ENCODE measurements around the gene SLC6A17. TPM values are rescaled to one million over a fixed set of nuclear protein-coding genes. Genes with fewer than 3 reads are reported as not detected.

The SLC6A17 gene
- total and polyA plus RNA-seq, 9 of the 15 experiments (the other 6 are each of a cell fraction or from before 2014, with no cell fraction given) = not detected

GRCh38 chr1:110148961-110149360 lies 1.3 kb upstream of the SLC6A17 start (continued):
- peak; percentile 49 to 72 (median 65) for TF ChIP-seq CTCF (IDR thresholded peaks at IDR 0.05 in 2 of 3, conservative IDR thresholded peaks at IDR 0.05 in 1 of 3; ENCODE audit: insufficient read depth in 2 of 3, low read depth in 1 of 3, low read length in 3 of 3)

- TF ChIP-seq HSF4 (CRISPR knock-in tag; IDR thresholded peaks at IDR 0.05; ENCODE audit: borderline replicate concordance) = no peak
- no peak for TF ChIP-seq ZBTB2 (IDR thresholded peaks at IDR 0.05)
- TF ChIP-seq RHOXF2B (CRISPR knock-in tag; conservative IDR thresholded peaks at IDR 0.05) = no peak
- no peak for TF ChIP-seq BACH1 (tag; IDR thresholded peaks at IDR 0.05)
- TF ChIP-seq ZNF57 (CRISPR knock-in tag; IDR thresholded peaks at IDR 0.05) = no peak
- TF ChIP-seq SAP30 (IDR thresholded peaks at IDR 0.05; ENCODE audit: borderline replicate concordance, insufficient read depth, low read depth, low read length, poor library complexity, severe bottlenecking) = no peak
- no peak for TF ChIP-seq RBM14 (IDR thresholded peaks at IDR 0.05; ENCODE audit: borderline replicate concordance, insufficient read depth, low read depth, low read length)
- no peak for TF ChIP-seq ZNF263 (CRISPR knock-in tag; IDR thresholded peaks at IDR 0.05; ENCODE audit: borderline replicate concordance)
- TF ChIP-seq MED1 (CRISPR knock-in tag; IDR thresholded peaks at IDR 0.05; ENCODE audit: borderline replicate concordance) = no peak
- no peak for TF ChIP-seq THRAP3 (IDR thresholded peaks at IDR 0.05; ENCODE audit: borderline replicate concordance)
- TF ChIP-seq GATAD2B (IDR thresholded peaks at IDR 0.05; ENCODE audit: borderline replicate concordance) = no peak
- TF ChIP-seq GABPA (tag; conservative IDR thresholded peaks at IDR 0.05; ENCODE audit: low read depth) = no peak
- no peak for TF ChIP-seq SOX6 (IDR thresholded peaks at IDR 0.05)
- no peak for TF ChIP-seq TEAD4 (IDR thresholded peaks at IDR 0.05; ENCODE audit: low read length)
- TF ChIP-seq TEAD4 (CRISPR knock-in tag; IDR thresholded peaks at IDR 0.05; ENCODE audit: borderline replicate concordance) = no peak
- no peak for TF ChIP-seq CHD1 (IDR thresholded peaks at IDR 0.05; ENCODE audit: low read length)
- no peak for TF ChIP-seq CAMTA2 (CRISPR knock-in tag; conservative IDR thresholded peaks at IDR 0.05)
- no peak for TF ChIP-seq BRD9 (IDR thresholded peaks at IDR 0.05; ENCODE audit: low read depth, partially characterized antibody)
- TF ChIP-seq ASH1L (IDR thresholded peaks at IDR 0.05; ENCODE audit: borderline replicate concordance, low read depth, partially characterized antibody) = no peak
- H3K79me2 ChIP-seq (ENCODE audit: control insufficient read depth, insufficient read depth, low read length) = no peaks in the 10 kb centered on the region
- H3K27ac ChIP-seq (ENCODE audit: extremely low read depth, low read depth, low read length) = no peak overlapping the region
- peaks cover 8 to 31% of the 10 kb centered on the region in 2 experiments; a peak in 4 of 5 replicates for H3K27me3 ChIP-seq (ENCODE audit: control insufficient read depth in 2 of 2, insufficient read depth in 2 of 2, low read length in 2 of 2)
- no peak for ATAC-seq
- DNase-seq (ENCODE audit: extremely low read depth in 1 of 4, low spot score in 3 of 4) = no peak
- in situ Hi-C loops (cut with MboI) = no loop called here
- 22% methylated on average over 35 of the region's 37 CpGs for WGBS (ENCODE audit: insufficient coverage, low coverage, missing lambda C conversion rate)
- no peak overlapping the region for H3K4me2 ChIP-seq (ENCODE audit: insufficient read depth, low read length)
- 0 out of 2 replicates have a peak, but pooled peaks cover 3% of the 10 kb centered on the region for H4K20me1 ChIP-seq (replicated peaks; ENCODE audit: control insufficient read depth, insufficient read depth, low read length)
- BruUV-seq (replicated peaks) = no TSS peak
- H3K9ac ChIP-seq (ENCODE audit: insufficient read depth in 1 of 2, low read depth in 2 of 2, low read length in 2 of 2) = no peak overlapping the region
- intact Hi-C loops (cut with micrococcal nuclease) = no loop called here
- no peak for FAIRE-seq
- no peaks in the 10 kb centered on the region for H3K9me3 ChIP-seq (replicated peaks; ENCODE audit: control insufficient read depth, insufficient read depth, low read depth, low read length)
- no peak overlapping the region for H3K4me3 ChIP-seq
- no peaks in the 10 kb centered on the region for H3K9me1 ChIP-seq (ENCODE audit: control insufficient read depth, insufficient read depth, low read length)
- H3K4me1 ChIP-seq (replicated peaks in 1 of 2; ENCODE audit: control insufficient read depth in 2 of 2, insufficient read depth in 2 of 2, low read length in 2 of 2) = peaks cover 0 to 15% of the 10 kb centered on the region in 2 experiments; a peak in 1 of 5 replicates
- POLR2A ChIA-PET = no interaction called here
- no peak overlapping the region for H2AFZ ChIP-seq (ENCODE audit: low read depth, low read length)
- CTCF ChIA-PET (ENCODE audit: low intra/inter-chr PET ratio) = no interaction called here
- H3K36me3 ChIP-seq (ENCODE audit: control insufficient read depth, insufficient read depth, low read length) = no peaks in the 10 kb centered on the region
These were observed 928 bp downstream of the SLC6A17 start for GRCh38 chr1:110151175-110151669.

Data from K562 (cell line).